ENCODE data around the gene C2orf68.

DNA sequence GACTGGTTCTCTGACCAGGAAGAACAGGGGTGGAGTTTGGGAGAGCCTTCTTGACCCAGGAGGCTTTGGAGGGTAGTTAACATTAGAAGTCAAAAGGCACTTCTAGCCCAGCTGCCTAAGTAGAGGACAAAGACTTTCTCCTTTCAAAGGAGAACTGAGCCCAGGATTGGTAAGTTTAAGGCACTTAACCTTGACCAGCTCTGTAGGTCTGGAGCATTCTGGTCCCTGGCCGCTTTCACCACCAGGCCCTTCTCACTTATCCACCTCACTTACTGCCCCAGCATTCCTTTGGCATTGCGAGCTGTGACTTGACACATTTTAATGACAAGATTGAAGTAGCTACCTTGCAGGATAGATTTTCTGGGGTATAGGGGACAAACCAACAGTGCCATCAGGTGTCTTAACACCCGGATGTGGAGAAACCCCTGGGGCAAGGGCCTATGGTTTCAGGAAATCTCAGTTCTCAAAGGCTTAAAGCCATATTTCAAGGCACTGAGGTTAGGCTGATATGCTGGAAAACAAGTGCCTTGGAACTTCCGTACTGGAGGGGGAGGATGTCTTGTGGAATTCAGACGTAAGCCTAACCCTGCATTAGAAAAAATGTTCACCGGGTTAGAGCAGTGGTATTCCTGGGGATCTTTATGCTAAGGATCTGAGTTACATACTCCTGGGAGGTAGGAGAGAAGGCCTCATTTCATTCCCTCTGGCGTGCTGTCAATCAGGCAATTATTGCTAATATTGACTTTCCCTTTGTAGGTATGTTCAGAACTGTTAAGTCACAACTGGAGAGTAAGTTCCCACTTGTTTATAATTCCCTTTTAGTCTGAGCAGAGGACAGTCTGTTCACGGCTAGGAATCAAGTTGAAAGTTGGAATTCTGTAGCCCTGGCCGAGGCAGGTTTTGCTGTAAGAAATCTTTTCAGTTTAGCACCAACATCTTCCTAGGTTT lies 4.3 kb downstream of the C2orf68 start:
- TF ChIP-seq CTCF (IDR thresholded peaks at IDR 0.05): no peak
- no peak for TF ChIP-seq NFATC4 (CRISPR knock-in tag; IDR thresholded peaks at IDR 0.05)
- TF ChIP-seq KAT7 (CRISPR knock-in tag; IDR thresholded peaks at IDR 0.05; ENCODE audit: borderline replicate concordance): no peak
- TF ChIP-seq, protein P1, sequence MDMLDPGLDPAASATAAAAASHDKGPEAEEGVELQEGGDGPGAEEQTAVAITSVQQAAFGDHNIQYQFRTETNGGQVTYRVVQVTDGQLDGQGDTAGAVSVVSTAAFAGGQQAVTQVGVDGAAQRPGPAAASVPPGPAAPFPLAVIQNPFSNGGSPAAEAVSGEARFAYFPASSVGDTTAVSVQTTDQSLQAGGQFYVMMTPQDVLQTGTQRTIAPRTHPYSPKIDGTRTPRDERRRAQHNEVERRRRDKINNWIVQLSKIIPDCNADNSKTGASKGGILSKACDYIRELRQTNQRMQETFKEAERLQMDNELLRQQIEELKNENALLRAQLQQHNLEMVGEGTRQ (CRISPR knock-in tag; IDR thresholded peaks at IDR 0.05): no peak
- TF ChIP-seq ZSCAN18 (CRISPR knock-in tag; IDR thresholded peaks at IDR 0.05): no peak
- TF ChIP-seq FOXK1 (CRISPR knock-in tag; IDR thresholded peaks at IDR 0.05): no peak
- TF ChIP-seq NR1H2 (CRISPR knock-in tag; IDR thresholded peaks at IDR 0.05): no peak

Data from WTC11 (cell line).